MM.1S (cell line): ENCODE measurements around the gene CELF4.

Experiments
- DNase-seq: peaks from one replicate; pipeline ENCODE4 v3.0.0-alpha.2; 2015
- H2AFZ ChIP-seq: fragments of 300-600 bp; sonication (generic); 2 replicates; pipeline ENCODE4 v1.6.0; 2016; ENCODE audit warnings: antibody characterized with exemption, low read length
- H3F3A ChIP-seq: fragments of 300-600 bp; sonication (generic); 2 replicates; pipeline ENCODE4 v1.6.1; 2016; ENCODE audit warnings: mild to moderate bottlenecking, antibody characterized with exemption, low read length, moderate library complexity, mixed read lengths; ENCODE audit not compliant: insufficient read depth
- H3K27ac ChIP-seq: fragments of 300-600 bp; sonication (generic); 2 replicates; pipeline ENCODE4 v1.5.1; 2016; ENCODE audit warnings: mild to moderate bottlenecking, low read length
- H3K27me3 ChIP-seq: fragments of 300-600 bp; sonication (generic); replicated peaks from 2 replicates; pipeline ENCODE4 v1.6.0; 2016; ENCODE audit warnings: low read length; ENCODE audit not compliant: insufficient read depth
- H3K36me3 ChIP-seq: fragments of 300-600 bp; sonication (generic); replicated peaks from 2 replicates; pipeline ENCODE4 v1.6.1; 2016; ENCODE audit warnings: mild to moderate bottlenecking, low read length, mixed read lengths; ENCODE audit not compliant: insufficient read depth
- H3K4me1 ChIP-seq: fragments of 300-600 bp; sonication (generic); 2 replicates; pipeline ENCODE4 v1.6.1; 2016; ENCODE audit warnings: low read length, mixed read lengths
- H3K4me2 ChIP-seq: fragments of 300-600 bp; sonication (generic); 2 replicates; pipeline ENCODE4 v1.6.0; 2016; ENCODE audit warnings: low read depth, low read length
- H3K4me3 ChIP-seq: fragments of 300-600 bp; sonication (generic); 2 replicates; pipeline ENCODE4 v1.5.1; 2016; ENCODE audit warnings: low read length, mixed read lengths
- H3K79me2 ChIP-seq: fragments of 300-600 bp; sonication (generic); 2 replicates; pipeline ENCODE4 v1.6.1; 2016; ENCODE audit warnings: mixed run types, low read length, mixed read lengths
- H3K9ac ChIP-seq: fragments of 300-600 bp; sonication (generic); 2 replicates; pipeline ENCODE4 v1.6.1; 2016; ENCODE audit warnings: low read length, mixed read lengths
- H3K9me2 ChIP-seq: fragments of 300-600 bp; sonication (generic); replicated peaks from 2 replicates; pipeline ENCODE4 v1.6.1; 2016; ENCODE audit warnings: mild to moderate bottlenecking, low read length, mixed read lengths; ENCODE audit not compliant: insufficient read depth
- H3K9me3 ChIP-seq: fragments of 300-600 bp; sonication (generic); replicated peaks from 2 replicates; pipeline ENCODE4 v1.6.1; 2016; ENCODE audit warnings: mild to moderate bottlenecking, low read length, mixed read lengths; ENCODE audit not compliant: insufficient read depth
- H4K20me1 ChIP-seq: fragments of 300-600 bp; sonication (generic); 2 replicates; pipeline ENCODE4 v1.6.1; 2016; ENCODE audit warnings: mild to moderate bottlenecking, low read length, moderate library complexity, mixed read lengths; ENCODE audit not compliant: insufficient read depth
- EZH2 ChIP-seq: fragments of 300-600 bp; sonication (generic); optimal IDR thresholded peaks from 2 replicates; pipeline ENCODE3; 2017; ENCODE audit warnings: low read depth, mild to moderate bottlenecking, antibody characterized with exemption, low read length, mixed read lengths
- EZH2phosphoT487 ChIP-seq: fragments of 300-600 bp; sonication (generic); IDR thresholded peaks from 2 replicates; pipeline ENCODE4 v1.6.1; 2018; ENCODE audit warnings: antibody characterized with exemption, low read length
- TF ChIP-seq, protein P1 (sequence below): fragments of 300-600 bp; sonication (generic); IDR thresholded peaks from 2 replicates; pipeline ENCODE4 v1.5.1; 2016; ENCODE audit warnings: antibody characterized with exemption, low read length, mixed read lengths

The CELF4 gene

DNA sequence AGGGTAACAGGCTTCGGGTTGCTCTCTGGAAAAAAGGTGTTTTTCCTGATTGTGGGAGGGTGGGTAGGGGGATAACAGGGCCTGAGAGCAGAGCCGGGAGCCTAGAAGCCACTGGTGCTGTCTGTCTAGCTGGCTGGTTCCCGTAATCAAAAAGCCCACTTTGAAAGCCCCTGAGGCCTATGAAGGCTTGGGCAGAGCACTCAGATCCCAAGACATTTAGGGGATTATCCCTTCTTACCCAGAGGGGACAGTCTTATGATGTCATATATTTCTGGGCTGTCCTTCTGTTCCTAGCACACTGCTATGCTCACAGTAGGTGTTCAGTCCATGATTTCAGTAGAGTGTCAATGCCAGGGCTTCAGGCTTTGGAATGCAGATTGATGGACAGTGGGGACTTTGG lies 45.1 kb downstream of the CELF4 start:
- Histone ChIP-seq H3K27me3 (no peaks in the 10 kb centered on the region; the same call in 1 of the 2 replicates), H4K20me1 (no peaks in the 10 kb centered on the region), H3K4me3 (no peak overlapping the region), H3K9ac (no peak overlapping the region), H3K4me2 (no peak overlapping the region), H3F3A (no peaks in the 10 kb centered on the region), H3K9me2 (no peaks in the 10 kb centered on the region), H3K27ac (no peak overlapping the region), H3K79me2 (no peaks in the 10 kb centered on the region), H3K4me1 (no peaks in the 10 kb centered on the region), H3K9me3 (no peaks in the 10 kb centered on the region), H2AFZ (no peak overlapping the region), H3K36me3 (no peaks in the 10 kb centered on the region)
- TF ChIP-seq, protein P1, sequence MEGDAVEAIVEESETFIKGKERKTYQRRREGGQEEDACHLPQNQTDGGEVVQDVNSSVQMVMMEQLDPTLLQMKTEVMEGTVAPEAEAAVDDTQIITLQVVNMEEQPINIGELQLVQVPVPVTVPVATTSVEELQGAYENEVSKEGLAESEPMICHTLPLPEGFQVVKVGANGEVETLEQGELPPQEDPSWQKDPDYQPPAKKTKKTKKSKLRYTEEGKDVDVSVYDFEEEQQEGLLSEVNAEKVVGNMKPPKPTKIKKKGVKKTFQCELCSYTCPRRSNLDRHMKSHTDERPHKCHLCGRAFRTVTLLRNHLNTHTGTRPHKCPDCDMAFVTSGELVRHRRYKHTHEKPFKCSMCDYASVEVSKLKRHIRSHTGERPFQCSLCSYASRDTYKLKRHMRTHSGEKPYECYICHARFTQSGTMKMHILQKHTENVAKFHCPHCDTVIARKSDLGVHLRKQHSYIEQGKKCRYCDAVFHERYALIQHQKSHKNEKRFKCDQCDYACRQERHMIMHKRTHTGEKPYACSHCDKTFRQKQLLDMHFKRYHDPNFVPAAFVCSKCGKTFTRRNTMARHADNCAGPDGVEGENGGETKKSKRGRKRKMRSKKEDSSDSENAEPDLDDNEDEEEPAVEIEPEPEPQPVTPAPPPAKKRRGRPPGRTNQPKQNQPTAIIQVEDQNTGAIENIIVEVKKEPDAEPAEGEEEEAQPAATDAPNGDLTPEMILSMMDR: no peak
- TF ChIP-seq EZH2phosphoT487: no peak
- TF ChIP-seq EZH2: no peak
- no peak for DNase-seq

DNA sequence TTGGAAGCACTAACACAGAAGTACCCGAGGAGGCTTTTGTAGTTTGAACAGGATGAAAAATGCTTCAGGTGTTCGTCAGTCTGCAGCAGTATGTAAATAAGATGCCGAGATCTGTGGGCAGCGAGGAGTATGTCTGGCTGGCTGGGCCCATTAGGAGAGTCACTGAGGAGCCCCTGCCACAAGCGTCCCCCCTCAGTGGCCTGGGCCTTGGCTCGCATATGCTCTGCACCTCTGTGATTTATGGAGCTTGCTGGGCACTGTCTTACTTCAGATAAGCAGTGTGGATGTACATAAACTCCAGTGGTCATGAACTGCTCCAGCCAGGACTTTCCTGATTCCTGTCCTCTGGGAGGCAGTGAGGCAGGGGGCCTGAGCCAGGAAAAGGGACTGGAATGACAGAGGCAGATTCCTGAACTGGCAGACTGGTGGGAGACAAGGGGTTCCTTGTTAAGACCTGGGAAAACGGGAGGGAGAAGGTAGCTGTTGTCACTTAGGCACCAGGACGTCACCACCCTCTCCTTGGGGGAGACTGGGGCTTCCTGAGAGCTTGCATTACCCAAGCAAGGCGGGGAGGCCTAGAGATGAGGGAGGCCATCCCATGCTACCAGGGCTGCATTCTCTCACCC lies 46.0 kb downstream of the CELF4 start:
- H3K27me3 ChIP-seq: no peaks in the 10 kb centered on the region; the same call in 1 of the 2 replicates
- H2AFZ ChIP-seq: no peak overlapping the region
- H3F3A ChIP-seq: no peaks in the 10 kb centered on the region
- no peak overlapping the region for H3K9ac ChIP-seq
- no peaks in the 10 kb centered on the region for H3K79me2 ChIP-seq
- H3K4me3 ChIP-seq: no peak overlapping the region
- H3K4me2 ChIP-seq: no peak overlapping the region
- no peaks in the 10 kb centered on the region for H3K4me1 ChIP-seq
- TF ChIP-seq EZH2: no peak
- TF ChIP-seq, protein P1: no peak
- TF ChIP-seq EZH2phosphoT487: no peak
- H3K27ac ChIP-seq: no peak overlapping the region
- H3K9me3 ChIP-seq: no peaks in the 10 kb centered on the region
- no peak for DNase-seq
- no peaks in the 10 kb centered on the region for H4K20me1 ChIP-seq
- H3K9me2 ChIP-seq: no peaks in the 10 kb centered on the region
- no peaks in the 10 kb centered on the region for H3K36me3 ChIP-seq

DNA sequence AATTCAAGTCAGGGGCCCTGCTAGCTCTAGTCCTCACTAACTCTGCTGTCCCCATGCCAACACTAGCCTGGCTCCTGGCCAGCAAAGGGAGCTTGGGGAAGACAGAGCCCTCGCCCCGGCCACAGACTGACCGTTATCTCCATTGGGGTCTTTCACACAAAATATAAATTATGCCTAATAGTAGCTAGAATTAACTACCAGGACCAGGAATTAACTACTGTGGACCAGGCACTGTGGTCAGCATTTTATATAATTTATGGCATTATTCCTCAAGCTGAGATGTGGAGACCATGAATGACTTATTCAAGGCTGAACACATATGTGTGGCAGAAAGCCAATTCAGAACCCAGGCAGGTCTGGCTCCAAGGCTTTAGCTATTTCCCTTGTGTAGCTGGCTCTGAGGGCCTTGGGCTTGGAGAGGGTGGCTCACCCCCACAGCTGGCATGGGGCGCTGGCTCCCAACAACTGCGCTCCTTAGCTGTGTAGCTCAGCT lies 49.2 kb downstream of the CELF4 start:
- H3K9me2 ChIP-seq: no peaks in the 10 kb centered on the region
- H3K9me3 ChIP-seq: no peaks in the 10 kb centered on the region
- no peaks in the 10 kb centered on the region for H4K20me1 ChIP-seq
- H3K36me3 ChIP-seq: no peaks in the 10 kb centered on the region
- no peaks in the 10 kb centered on the region for H3F3A ChIP-seq
- H3K4me2 ChIP-seq: no peak overlapping the region
- no peaks in the 10 kb centered on the region for H3K4me1 ChIP-seq
- DNase-seq: no peak
- H3K27me3 ChIP-seq: no peaks in the 10 kb centered on the region; the same call in 1 of the 2 replicates
- H3K27ac ChIP-seq: no peak overlapping the region
- no peak overlapping the region for H2AFZ ChIP-seq
- no peaks in the 10 kb centered on the region for H3K79me2 ChIP-seq
- no peak overlapping the region for H3K4me3 ChIP-seq
- no peak overlapping the region for H3K9ac ChIP-seq
- TF ChIP-seq EZH2 (no peak), EZH2phosphoT487 (no peak)
- TF ChIP-seq, protein P1: no peak
